Measurements from ENCODE around the gene TAF11L11.
"Not testable (repeated sequence)": the region's sequence is repeated elsewhere in the genome, so short reads cannot be mapped to it uniquely, and the experiment has no call there.

TAF11L11 gene

DNA sequence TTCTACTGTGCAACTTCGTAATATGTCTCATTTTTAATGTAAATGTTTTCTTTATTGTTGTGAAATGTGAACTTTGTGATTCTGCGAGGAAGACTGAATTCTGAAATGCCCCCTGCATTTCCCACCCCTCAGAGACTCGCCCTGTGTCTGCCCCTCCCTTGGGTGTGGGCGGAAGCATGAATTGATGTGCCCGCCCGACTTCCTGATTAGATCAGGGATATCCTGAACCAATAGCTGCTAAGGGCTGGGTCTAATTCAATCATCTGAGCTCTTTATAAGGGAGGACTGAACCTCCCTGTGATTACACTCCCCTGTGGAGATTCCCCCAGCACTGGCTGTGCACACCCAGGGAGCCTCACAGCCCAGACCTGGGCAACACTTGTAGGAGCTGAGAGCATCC lies at the start of gene TAF11L11:
Gene TAF11L11, plus strand, starts transcription at position 304 of the 400 bp plus-strand sequence.
- not testable (repeated sequence) for DNase-seq (ENCODE audit: low spot score)

DNA sequence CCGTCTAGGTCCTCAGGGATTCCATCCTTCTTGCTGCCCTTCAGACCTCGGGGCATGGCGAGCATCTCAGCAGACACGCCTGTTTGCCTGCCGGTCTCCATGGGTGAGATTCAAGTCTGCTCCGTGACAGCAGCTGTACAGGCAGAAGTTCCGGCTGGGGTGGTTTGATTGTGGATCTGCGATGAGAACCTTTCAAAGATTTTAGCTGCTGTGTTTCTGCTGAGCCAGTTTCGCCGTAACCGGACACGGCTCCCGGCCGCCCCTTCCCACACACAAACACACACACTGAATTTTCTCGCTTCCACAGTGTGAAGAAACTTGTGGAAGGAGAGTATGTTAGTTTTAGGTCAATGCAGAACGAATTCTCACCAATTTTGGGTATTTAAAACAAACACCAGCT lies 18.3 kb upstream of the TAF11L11 start, which contains the start of gene TAF11L7:
Gene TAF11L7, minus strand, starts transcription at position 101 of the 400 bp plus-strand sequence.
- not testable (repeated sequence) for DNase-seq (ENCODE audit: low spot score)

GRCh38 chr5:17590860-17591259 lies 13.1 kb upstream of the TAF11L11 start, which contains the start of gene TAF11L8:
Gene TAF11L8, minus strand, starts transcription at chr5:17590960.
- not testable (repeated sequence) for DNase-seq (ENCODE audit: low spot score)

DNA sequence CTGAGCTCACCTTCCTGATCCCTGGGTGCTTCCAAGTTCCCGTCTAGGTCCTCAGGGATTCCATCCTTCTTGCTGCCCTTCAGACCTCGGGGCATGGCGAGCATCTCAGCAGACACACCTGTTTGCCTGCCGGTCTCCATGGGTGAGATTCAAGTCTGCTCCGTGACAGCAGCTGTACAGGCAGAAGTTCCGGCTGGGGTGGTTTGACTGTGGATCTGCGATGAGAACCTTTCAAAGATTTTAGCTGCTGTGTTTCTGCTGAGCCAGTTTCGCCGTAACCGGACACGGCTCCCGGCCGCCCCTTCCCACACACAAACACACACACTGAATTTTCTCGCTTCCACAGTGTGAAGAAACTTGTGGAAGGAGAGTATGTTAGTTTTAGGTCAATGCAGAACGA lies 9.7 kb upstream of the TAF11L11 start, which contains the start of gene TAF11L9:
Gene TAF11L9, minus strand, starts transcription at position 140 of the 400 bp plus-strand sequence.
- not testable (repeated sequence) for DNase-seq (ENCODE audit: low spot score)

GRCh38 chr5:17597728-17598127 lies 6.3 kb upstream of the TAF11L11 start, which contains the start of gene TAF11L10:
Gene TAF11L10, minus strand, starts transcription at chr5:17597828.
- DNase-seq (ENCODE audit: low spot score), result not testable (repeated sequence)

GRCh38 chr5:17604951-17605350 lies 968 bp downstream of the TAF11L11 start:
- no peak for DNase-seq (ENCODE audit: low spot score)

DNA sequence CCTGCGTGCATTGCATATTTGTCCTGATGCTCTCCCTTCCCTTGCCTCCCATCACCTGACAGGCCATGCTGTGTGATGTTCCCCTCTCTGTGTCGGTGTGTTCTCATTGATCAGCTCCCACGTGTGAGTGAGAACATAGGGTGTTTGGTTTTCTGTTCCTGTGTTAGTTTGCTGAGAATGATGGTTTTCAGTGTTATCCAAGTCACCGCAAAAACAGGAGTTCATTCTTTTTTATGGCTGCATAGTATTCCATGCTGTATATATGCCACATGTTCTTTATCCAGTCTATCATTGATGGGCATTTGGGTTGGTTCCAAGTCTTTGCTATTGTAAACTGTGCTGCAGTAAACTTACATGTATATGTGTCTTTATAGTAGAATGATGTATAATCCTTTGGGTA lies 3.5 kb downstream of the TAF11L11 start:
- not testable (repeated sequence) for DNase-seq (ENCODE audit: low spot score)

DNA sequence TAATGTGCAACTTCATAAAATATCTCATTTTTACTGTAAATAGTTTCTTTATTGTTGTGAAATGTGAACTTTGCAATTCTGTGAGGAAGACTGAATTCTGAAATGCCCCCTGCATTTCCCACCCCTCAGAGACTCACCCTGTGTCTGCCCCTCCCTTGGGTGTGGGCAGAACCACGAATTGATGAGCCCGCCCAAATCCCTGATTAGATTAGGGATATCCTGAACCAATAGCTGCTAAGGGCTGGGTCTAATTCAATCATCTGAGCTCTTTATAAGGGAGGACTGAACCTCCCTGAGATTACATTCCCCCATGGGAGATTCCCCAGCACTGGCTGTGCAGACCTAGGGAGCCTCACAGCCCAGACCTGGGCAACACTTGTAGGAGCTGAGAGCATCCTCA lies 6.1 kb downstream of the TAF11L11 start, which contains the start of gene TAF11L12:
Gene TAF11L12, plus strand, starts transcription at position 301 of the 400 bp plus-strand sequence.
- not testable (repeated sequence) for DNase-seq (ENCODE audit: low spot score)

DNA sequence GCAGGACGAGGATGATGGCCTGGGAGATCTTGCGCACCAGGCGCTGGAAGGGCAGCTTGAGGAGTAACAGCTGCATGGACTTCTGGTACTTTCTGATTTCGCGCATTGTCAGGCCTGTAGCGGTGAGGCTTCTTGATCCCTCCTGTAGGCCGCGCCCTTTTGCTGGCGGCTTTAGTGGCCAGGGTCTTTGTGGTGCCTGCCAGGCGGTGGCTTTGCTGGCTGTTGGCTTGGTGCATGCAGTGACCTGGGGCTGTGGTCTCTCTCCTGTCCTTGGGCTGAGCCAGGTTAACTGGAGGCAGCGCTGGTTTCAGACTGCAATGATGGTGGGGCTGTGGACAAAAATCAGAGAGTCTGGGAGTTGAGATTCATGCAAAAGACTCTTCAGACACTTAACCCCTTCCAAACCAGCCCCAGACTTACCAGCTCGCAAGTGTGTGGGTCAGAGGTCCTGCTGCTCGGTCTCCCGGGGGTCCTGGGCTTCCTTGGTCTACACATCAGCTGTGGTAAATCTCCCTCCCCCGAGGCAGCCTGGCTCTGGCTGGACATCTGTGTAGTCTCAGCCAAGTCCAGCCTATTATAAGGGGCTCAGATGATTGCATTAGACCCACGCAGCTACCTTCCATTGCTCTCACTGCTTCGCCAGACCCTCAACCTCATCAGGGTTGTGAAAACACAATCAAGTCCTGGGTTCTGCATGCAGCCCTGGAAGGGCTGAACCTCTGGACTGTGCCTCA lies 11.1 kb downstream of the TAF11L11 start:
- DNase-seq (ENCODE audit: low spot score), result no peak

DNA sequence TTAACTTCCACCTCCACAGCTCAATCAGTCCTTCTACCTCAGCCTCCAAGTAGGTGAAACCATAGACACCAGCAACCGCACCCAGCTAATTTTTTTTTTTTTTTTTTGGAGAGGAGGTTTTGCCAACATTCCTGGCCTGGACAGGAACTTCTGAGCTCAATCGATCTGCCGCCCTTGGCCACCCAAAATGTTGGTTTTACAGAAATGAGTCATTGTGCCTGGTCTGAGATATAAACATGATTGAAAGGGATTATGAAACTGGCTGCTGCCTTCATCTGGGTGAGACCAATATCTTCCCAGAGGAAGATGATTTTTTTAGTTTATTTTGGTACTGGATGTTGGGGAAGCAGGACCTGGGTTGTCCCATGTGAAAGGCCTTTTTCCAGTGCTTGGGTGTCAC lies 15.4 kb downstream of the TAF11L11 start:
- no peak for DNase-seq (ENCODE audit: low spot score)

GRCh38 chr5:17620627-17621026 lies 16.6 kb downstream of the TAF11L11 start:
- DNase-seq (ENCODE audit: low spot score), result no peak

GRCh38 chr5:17625686-17626085 lies 21.7 kb downstream of the TAF11L11 start:
- no peak for DNase-seq (ENCODE audit: low spot score)

GRCh38 chr5:17631788-17632187 lies 27.8 kb downstream of the TAF11L11 start, which contains the start of gene TAF11L13:
Gene TAF11L13, plus strand, starts transcription at chr5:17632088.
- DNase-seq (ENCODE audit: low spot score), result not testable (repeated sequence)

DNA sequence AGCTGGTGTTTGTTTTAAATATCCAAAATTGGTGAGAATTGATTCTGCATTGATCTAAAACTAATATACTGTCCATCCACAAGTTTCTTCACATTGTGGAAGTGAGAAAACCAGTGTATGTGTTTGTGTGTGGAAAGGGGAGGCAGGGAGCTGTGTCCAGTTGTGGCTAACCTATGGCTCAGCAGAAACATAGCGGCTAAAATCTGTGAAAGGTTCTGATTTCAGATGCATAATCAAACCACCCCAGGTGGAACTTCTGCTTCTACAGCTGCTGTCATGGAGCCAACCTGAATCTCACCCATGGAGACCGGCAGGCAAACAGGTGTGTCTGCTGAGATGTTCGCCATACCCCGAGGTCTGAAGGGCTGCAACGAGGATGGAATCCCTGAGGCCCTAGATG lies 30.2 kb downstream of the TAF11L11 start, which contains the start of gene TAF11L14:
Gene TAF11L14, plus strand, starts transcription at position 301 of the 400 bp plus-strand sequence.
- DNase-seq (ENCODE audit: low spot score), result no peak

- DNase-seq (ENCODE audit: low spot score), result not testable (repeated sequence)
Observed at GRCh38 chr5:17649232-17649631, 45.2 kb downstream of the TAF11L11 start.

- DNase-seq (ENCODE audit: low spot score), result not testable (repeated sequence)
Observed at GRCh38 chr5:17655201-17655759, 51.3 kb downstream of the TAF11L11 start.
